Measurements from ENCODE around the gene GMEB2. TPM values are rescaled to one million over a fixed set of nuclear protein-coding genes. Genes with fewer than 3 reads are reported as not detected.
A peak's percentile ranks its signal among the peaks of the same experiment; 100 is the strongest.

The GMEB2 gene
- total RNA-seq, 8 experiments from 2014 or later = 5.6 to 11.8 (median 8.4) TPM

DNA sequence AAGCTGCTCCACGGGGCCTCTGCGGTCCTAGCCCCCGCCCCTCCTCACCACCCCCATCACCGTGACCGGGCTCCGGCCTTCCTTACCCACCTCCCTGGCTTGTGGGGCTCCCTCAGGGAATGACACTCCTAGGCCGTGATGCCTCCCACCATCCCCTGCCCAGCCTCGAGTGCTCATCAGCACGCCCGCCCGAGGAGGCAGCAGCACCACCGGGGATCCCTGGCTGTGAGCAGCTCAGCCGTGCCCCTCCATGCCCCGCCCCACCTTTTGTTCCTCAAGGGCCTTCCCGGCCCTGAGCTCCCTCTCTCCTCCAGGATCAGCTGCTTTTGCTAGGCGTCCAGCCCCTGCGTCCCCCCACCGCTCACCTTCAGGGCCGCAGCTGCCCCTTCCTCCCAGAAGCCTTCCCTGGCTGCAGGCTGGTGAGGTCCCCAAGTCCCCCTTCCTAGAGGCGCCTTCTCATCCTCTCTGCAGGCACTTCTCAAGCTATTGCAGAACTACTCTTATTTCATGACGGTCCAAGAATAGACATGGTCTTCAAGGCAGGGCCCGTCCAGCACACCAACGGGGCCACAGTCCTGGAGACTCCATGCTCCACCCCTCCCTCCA is 69.9 kb downstream of the GMEB2 start:
- Histone ChIP-seq H3K27ac (peak overlapping the region in 1 of 2 donors; percentile 20), H3K4me1 (replicated peaks in 1 of 2) (peaks cover 16 to 32% of the 10 kb centered on the region in 2 donors), H3K4me3 (no peak overlapping the region)
- in situ Hi-C loops (cut with MboI; ENCODE audit: low pct_unique_long_range_greater_than_20kb in 2 of 9, low sequenced_read_pairs in 9 of 9, unreplicated experiment in 9 of 9) = no loop called here
- peak in 5 of 8 experiments; percentile 5 to 42 (median 35) for ATAC-seq (replicated peaks in 6 of 8)
- 60 to 70% methylated on average over 2 of the region's 23 CpGs; no CpG with 5 or more reads in 8 of the 10 experiments for WGBS, 10 experiments

GRCh38 chr20:63555661-63556381 is 71.1 kb downstream of the GMEB2 start:
- H3K4me3 ChIP-seq = no peak overlapping the region
- peaks cover 19 to 32% of the 10 kb centered on the region in 2 donors for H3K4me1 ChIP-seq (replicated peaks in 1 of 2)
- no peak overlapping the region for H3K27ac ChIP-seq
- ATAC-seq (replicated peaks in 6 of 8) = no peak
- WGBS, 10 experiments = 84 to 100% (median 96%) methylated on average over 2 to 9 of the region's 45 CpGs; no CpG with 5 or more reads in 7 of the 10 experiments
- in situ Hi-C loops (cut with MboI; ENCODE audit: low pct_unique_long_range_greater_than_20kb in 2 of 9, low sequenced_read_pairs in 9 of 9, unreplicated experiment in 9 of 9) = no loop called here

DNA sequence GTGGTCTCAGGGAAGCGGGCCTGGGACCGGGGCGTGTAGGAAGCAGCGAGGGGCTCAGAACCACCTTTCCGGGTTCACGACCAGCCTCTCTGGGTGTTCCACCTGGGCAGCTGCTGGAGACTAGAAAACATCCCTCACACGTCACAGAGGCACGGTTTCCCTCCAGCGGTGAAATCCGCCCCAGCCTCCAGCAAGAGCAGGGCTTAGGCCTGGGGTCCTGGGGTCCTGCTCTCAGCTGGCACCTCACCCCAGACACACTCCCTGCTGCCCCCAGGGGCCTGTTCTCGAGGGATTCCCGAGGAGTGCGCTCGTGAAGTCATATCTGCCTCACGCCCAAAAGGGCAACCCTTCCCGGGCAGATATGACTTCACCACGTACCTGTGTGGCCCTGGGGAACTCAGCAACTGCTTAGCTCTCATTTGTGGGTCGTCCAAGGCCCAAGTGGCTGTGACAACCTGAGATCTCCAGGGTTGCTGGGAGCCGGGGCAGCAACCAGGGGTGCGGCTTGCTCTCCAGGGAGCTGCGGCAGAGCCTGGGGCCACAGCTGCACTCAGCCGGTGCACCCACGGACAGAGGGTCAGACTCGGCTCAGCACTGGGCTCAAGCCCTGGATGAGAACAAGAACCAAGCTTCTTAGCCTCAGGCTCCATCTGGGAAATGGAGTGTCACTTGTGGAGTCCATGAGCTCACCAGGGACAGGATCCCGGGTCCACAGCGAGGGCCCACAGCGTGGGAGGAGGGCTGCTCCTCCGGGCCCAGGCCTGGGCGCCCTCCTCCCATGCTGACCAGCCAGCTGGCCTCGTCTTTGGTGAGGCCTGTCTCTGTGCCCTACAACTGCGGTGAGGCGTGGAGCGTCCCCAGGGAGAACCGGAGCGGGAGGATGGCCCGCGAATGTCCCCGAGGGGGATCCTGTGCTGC is 72.3 kb downstream of the GMEB2 start:
- peak overlapping the region in 1 of 2 donors; percentile 23 for H3K27ac ChIP-seq
- ATAC-seq (replicated peaks in 6 of 8) = peak in 4 of 8 experiments; percentile 0 to 1 (median 0)
- peak overlapping the region; percentile 20 to 51 (median 44) for H3K4me3 ChIP-seq
- 45 to 92% methylated on average over 5 to 12 of the region's 38 CpGs; no CpG with 5 or more reads in 8 of the 10 experiments for WGBS, 10 experiments
- H3K4me1 ChIP-seq (replicated peaks in 1 of 2) = peaks cover 21 to 32% of the 10 kb centered on the region in 2 donors
- in situ Hi-C loops (cut with MboI; ENCODE audit: low pct_unique_long_range_greater_than_20kb in 2 of 9, low sequenced_read_pairs in 9 of 9, unreplicated experiment in 9 of 9) = no loop called here

GRCh38 chr20:63553933-63554290 is 73.0 kb downstream of the GMEB2 start, which contains the start of gene FNDC11:
Gene FNDC11 (plus strand): TSS chr20:63554159. CDS start chr20:63555664, 1,505 bp downstream.
- Histone ChIP-seq H3K4me3 (peak within 1 kb of the TSS; percentile 20 to 51 (median 44)), H3K4me1 (replicated peaks in 1 of 2) (peaks cover 21 to 32% of the 10 kb centered on the region in 2 donors), H3K27ac (peak within 1 kb of the TSS in 1 of 2 donors; percentile 23)
- in situ Hi-C loops (cut with MboI; ENCODE audit: low pct_unique_long_range_greater_than_20kb in 2 of 9, low sequenced_read_pairs in 9 of 9, unreplicated experiment in 9 of 9) = no loop called here
- WGBS, 10 experiments = 0% methylated on average over 2 of the region's 34 CpGs; no CpG with 5 or more reads in 9 of the 10 experiments
- ATAC-seq (replicated peaks in 6 of 8) = peak; percentile 45 to 70 (median 53)

DNA sequence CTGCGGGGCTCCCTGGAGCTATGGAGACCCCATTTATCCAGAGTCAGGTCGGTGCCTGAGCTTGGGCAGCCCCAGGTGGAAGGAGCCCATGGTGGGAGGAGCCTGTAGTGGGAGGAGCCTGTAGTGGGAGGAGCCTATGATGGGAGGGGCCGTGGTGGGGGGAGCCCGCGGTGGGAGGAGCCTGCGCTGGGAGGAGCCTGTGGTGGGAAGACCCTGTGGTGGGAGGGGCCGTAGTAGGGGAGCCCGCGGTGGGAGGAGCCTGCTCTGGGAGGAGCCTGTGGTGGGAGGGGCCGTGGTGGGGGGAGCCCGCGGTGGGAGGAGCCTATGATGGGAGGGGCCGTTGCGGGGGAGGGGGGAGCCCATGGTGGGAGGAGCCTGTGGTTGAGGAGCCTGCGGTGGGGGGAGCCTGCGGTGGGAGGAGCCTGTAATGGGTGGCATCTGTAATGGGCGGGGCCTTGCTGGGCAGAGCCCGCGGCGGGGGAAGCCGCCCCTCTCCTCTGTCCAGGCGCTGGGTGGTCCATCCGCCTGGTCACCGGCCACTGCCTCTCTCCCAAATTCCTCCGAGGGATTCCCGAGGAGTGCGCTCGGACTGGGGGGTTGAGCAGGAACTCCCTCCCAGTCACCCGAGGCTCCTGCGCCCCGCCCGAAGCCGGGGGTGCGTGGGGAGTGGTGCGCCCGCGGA is 73.5 kb downstream of the GMEB2 start:
- in situ Hi-C loops (cut with MboI; ENCODE audit: low pct_unique_long_range_greater_than_20kb in 2 of 9, low sequenced_read_pairs in 9 of 9, unreplicated experiment in 9 of 9) = no loop called here
- peak overlapping the region; percentile 20 to 51 (median 44) for H3K4me3 ChIP-seq
- peaks cover 21 to 32% of the 10 kb centered on the region in 2 donors for H3K4me1 ChIP-seq (replicated peaks in 1 of 2)
- WGBS, 10 experiments = 7% methylated on average over 3 of the region's 37 CpGs; no CpG with 5 or more reads in 9 of the 10 experiments
- ATAC-seq (replicated peaks in 6 of 8) = peak; percentile 54 to 83 (median 60)
- H3K27ac ChIP-seq = peak overlapping the region in 1 of 2 donors; percentile 23

- H3K4me1 ChIP-seq (replicated peaks in 1 of 2) = peaks cover 24 to 32% of the 10 kb centered on the region in 2 donors
- WGBS, 10 experiments = 17 to 40% (median 28%) methylated on average over 1 to 4 of the region's 15 CpGs; no CpG with 5 or more reads in 6 of the 10 experiments
- ATAC-seq (replicated peaks in 6 of 8) = peak in 7 of 8 experiments; percentile 0 to 35 (median 2)
- no peak overlapping the region for H3K27ac ChIP-seq
- in situ Hi-C loops (cut with MboI; ENCODE audit: low pct_unique_long_range_greater_than_20kb in 2 of 9, low sequenced_read_pairs in 9 of 9, unreplicated experiment in 9 of 9) = no loop called here
- no peak overlapping the region for H3K4me3 ChIP-seq
These were observed 74.2 kb downstream of the GMEB2 start for GRCh38 chr20:63552481-63553249.

- WGBS, 10 experiments = 0 to 40% (median 21%) methylated on average over 1 to 6 of the region's 9 CpGs; no CpG with 5 or more reads in 4 of the 10 experiments
- Histone ChIP-seq H3K4me3 (no peak overlapping the region), H3K4me1 (replicated peaks in 1 of 2) (peaks cover 22 to 23% of the 10 kb centered on the region in 2 donors), H3K27ac (peak overlapping the region; percentile 36 to 64)
- ATAC-seq (replicated peaks in 6 of 8) = peak in 4 of 8 experiments; percentile 41 to 57 (median 53)
- in situ Hi-C loops (cut with MboI; ENCODE audit: low pct_unique_long_range_greater_than_20kb in 2 of 9, low sequenced_read_pairs in 9 of 9, unreplicated experiment in 9 of 9) = no loop called here
These were observed 75.8 kb downstream of the GMEB2 start for GRCh38 chr20:63551068-63551467.

DNA sequence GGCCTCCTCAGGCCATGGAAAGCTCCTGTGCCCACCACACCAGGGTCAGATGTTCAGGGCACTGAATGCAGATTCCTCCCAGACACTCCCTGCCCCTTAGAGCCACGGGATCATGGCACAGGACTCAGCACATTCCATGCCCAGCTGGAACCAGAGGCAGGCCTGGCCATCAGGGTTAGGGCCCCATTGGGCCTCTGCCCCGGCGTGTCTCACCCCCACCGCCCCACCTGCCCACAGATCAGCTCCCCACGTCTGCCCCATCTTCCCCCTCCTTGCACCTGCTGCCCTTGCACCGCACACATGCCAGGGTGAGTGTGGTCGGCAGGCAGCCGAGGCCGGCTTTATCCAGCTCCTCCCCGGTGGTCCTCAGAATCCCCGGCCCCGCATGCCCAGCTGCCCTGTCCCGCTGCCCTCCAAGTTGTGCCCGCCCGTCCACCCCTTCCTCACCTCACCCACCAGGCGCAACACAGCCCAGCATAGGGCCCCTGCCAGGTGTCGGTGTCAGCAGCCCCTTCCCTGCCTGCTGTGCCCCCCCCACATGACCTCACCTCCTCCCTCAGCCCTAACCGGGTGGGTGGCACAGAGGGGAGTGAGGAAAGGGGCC is 77.1 kb downstream of the GMEB2 start:
- H3K4me1 ChIP-seq (replicated peaks in 1 of 2) = peaks cover 16 to 18% of the 10 kb centered on the region in 2 donors
- no peak overlapping the region for H3K4me3 ChIP-seq
- WGBS, 10 experiments = no CpG with 5 or more reads among the region's 18 CpGs
- ATAC-seq (replicated peaks in 6 of 8) = no peak
- in situ Hi-C loops (cut with MboI; ENCODE audit: low pct_unique_long_range_greater_than_20kb in 2 of 9, low sequenced_read_pairs in 9 of 9, unreplicated experiment in 9 of 9) = loop anchor here in 1 of 9 experiments (25.0 kb wide), 1 partner anchor 313 kb away; the partner anchor contains the start of genes ABHD16B and TPD52L2
- no peak overlapping the region for H3K27ac ChIP-seq

DNA sequence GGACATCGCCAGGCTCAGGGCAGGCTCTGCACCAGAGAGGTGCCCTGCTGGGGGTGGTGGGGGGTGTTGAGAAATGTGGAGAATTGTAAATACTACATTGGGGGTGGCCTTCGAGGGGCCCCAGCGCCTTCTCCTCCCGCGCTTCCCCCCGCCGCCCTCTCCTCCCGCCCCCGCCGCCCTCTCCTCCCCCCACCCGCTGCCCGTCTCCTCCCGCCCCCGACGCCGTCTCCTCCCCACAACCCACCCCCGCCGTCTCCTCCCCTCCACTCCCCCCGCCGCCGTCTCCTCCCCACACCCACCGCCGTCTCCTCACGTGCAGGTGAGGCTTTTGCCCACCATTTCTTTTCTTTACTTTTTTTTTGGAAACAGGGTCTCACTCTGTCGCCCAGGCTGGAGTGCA is 77.9 kb downstream of the GMEB2 start:
- in situ Hi-C loops (cut with MboI; ENCODE audit: low pct_unique_long_range_greater_than_20kb in 2 of 9, low sequenced_read_pairs in 9 of 9, unreplicated experiment in 9 of 9) = loop anchor here in 1 of 9 experiments (25.0 kb wide), 1 partner anchor 313 kb away; the partner anchor contains the start of genes ABHD16B and TPD52L2
- Histone ChIP-seq H3K4me1 (replicated peaks in 1 of 2) (peaks cover 9 to 10% of the 10 kb centered on the region in 2 donors), H3K4me3 (no peak overlapping the region), H3K27ac (no peak overlapping the region)
- ATAC-seq (replicated peaks in 6 of 8) = no peak
- WGBS, 10 experiments = no CpG with 5 or more reads among the region's 25 CpGs

DNA sequence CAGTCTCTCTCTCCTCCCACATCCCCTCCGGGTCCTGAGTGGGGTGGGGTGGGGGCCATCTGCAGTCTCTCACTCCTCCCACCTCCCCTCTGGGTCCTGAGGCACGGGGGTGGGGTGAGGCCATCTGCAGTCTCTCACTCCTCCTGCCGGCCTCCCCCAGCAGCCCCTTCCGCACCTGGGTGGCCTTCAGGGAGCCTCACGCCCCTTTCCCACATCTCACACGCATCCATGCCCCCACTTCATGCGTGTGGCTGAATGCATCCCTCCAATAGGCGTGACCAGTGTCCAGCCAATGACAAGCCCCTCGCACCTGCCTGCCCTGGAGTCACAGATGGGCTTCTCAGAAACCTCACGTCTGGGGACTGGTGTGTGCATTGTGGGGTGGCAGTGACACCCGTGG is 78.4 kb downstream of the GMEB2 start:
- no peak for ATAC-seq (replicated peaks in 6 of 8)
- 33 to 40% methylated on average over 1 to 3 of the region's 11 CpGs; no CpG with 5 or more reads in 8 of the 10 experiments for WGBS, 10 experiments
- in situ Hi-C loops (cut with MboI; ENCODE audit: low pct_unique_long_range_greater_than_20kb in 2 of 9, low sequenced_read_pairs in 9 of 9, unreplicated experiment in 9 of 9) = loop anchor here in 1 of 9 experiments (25.0 kb wide), 1 partner anchor 314 kb away; the partner anchor contains the start of genes ABHD16B and TPD52L2
- H3K4me3 ChIP-seq = no peak overlapping the region
- no peak overlapping the region for H3K27ac ChIP-seq
- H3K4me1 ChIP-seq (replicated peaks in 1 of 2) = peaks cover 6 to 10% of the 10 kb centered on the region in 2 donors
